ENCODE measurements around the gene FAM9B.
"Not testable (repeated sequence)": the region's sequence is repeated elsewhere in the genome, so short reads cannot be mapped to it uniquely, and the experiment has no call there.

FAM9B gene

DNA sequence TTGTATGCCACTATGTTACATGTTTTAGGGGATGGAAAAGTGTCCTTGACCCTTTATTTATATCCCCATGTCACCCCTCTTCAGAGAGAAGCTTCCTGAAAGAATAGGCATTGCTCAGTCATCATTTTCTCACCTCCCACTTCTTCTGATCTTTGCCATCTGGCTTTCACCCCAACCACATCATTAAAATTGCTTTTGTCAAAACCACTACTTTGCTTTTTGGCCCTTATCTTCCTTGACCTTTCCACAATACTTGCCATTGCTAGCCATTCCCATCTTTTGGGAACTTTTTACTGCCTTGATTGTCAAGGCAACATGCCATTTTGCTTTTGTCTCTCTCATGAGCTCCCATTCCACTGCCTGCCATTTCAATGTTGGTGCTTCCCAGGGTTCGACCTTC, 14.9 kb upstream of the FAM9B start:
- Histone ChIP-seq H3K9ac (ENCODE audit: low read depth, low read length) (no peak overlapping the region), H3K27ac (ENCODE audit: low read depth, low read length) (no peak overlapping the region), H3K9me3 (ENCODE audit: control insufficient read depth, insufficient read depth, low read length) (no peaks in the 10 kb centered on the region), H3K4me1 (ENCODE audit: control insufficient read depth, insufficient read depth, low read length) (no peaks in the 10 kb centered on the region), H3K27me3 (ENCODE audit: control insufficient read depth, insufficient read depth, low read length) (no peaks in the 10 kb centered on the region), H3K36me3 (ENCODE audit: control insufficient read depth, insufficient read depth, low read length) (no peaks in the 10 kb centered on the region), H3K4me3 (ENCODE audit: low read depth, low read length) (no peak overlapping the region)

DNA sequence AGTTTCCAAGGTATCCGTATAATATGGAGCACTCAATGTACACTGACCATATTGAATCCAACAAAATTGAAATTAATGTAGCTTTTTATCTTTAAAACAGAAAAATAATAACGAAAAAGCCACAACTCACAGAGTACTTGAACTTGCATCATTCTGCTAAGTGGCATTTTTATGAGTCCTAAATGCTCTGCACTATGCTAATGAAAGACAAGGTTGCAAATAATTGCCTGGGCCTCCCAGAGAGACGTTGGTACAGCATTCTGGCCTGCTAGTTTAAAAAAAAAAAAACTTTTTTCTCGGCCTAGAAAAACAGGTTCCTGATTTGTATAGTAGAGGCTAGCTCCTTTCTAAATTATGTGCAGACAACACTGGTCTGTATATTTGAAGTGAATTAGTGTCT, 4.3 kb upstream of the FAM9B start:
- Histone ChIP-seq H3K4me3 (ENCODE audit: low read depth, low read length) (no peak overlapping the region), H3K36me3 (ENCODE audit: control insufficient read depth, insufficient read depth, low read length) (no peaks in the 10 kb centered on the region), H3K9ac (ENCODE audit: low read depth, low read length) (no peak overlapping the region), H3K9me3 (ENCODE audit: control insufficient read depth, insufficient read depth, low read length) (no peaks in the 10 kb centered on the region), H3K27ac (ENCODE audit: low read depth, low read length) (no peak overlapping the region), H3K27me3 (ENCODE audit: control insufficient read depth, insufficient read depth, low read length) (no peaks in the 10 kb centered on the region), H3K4me1 (ENCODE audit: control insufficient read depth, insufficient read depth, low read length) (no peaks in the 10 kb centered on the region)

GRCh38 chrX:9037296-9037695, 3.4 kb upstream of the FAM9B start:
- no peaks in the 10 kb centered on the region for H3K9me3 ChIP-seq (ENCODE audit: control insufficient read depth, insufficient read depth, low read length)
- no peaks in the 10 kb centered on the region for H3K36me3 ChIP-seq (ENCODE audit: control insufficient read depth, insufficient read depth, low read length)

DNA sequence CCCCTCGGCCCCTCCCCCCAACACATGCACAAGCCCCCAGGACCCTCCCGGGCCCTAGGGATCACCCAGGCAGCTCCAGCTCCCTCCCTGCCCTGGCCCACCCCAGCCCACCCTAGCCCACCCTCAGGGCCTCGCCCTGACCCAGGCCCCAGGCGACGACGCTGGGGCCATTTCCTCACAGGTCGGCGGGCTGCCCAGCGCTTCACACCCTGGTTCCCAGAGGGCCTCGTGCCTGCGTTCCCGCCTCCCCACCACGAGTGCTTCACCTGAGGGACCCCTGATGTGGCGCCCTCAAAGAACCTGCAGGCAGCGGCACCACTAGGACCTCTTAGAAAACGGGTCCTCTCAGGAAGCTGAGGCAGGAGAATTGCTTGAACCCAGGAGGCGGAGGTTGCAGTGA, 341 bp downstream of the FAM9B start:
- Histone ChIP-seq H3K27me3 (ENCODE audit: control insufficient read depth, insufficient read depth, low read length) (no peaks in the 10 kb centered on the region), H3K9me3 (ENCODE audit: control insufficient read depth, insufficient read depth, low read length) (no peaks in the 10 kb centered on the region)

More at GRCh38 chrX:9037296-9037695, 3.4 kb upstream of the FAM9B start:
- no peak overlapping the region for H3K4me3 ChIP-seq (ENCODE audit: low read depth, low read length)
- no peaks in the 10 kb centered on the region for H3K27me3 ChIP-seq (ENCODE audit: control insufficient read depth, insufficient read depth, low read length)
- no peak overlapping the region for H3K27ac ChIP-seq (ENCODE audit: low read depth, low read length)
- H3K9ac ChIP-seq (ENCODE audit: low read depth, low read length): no peak overlapping the region
- H3K4me1 ChIP-seq (ENCODE audit: control insufficient read depth, insufficient read depth, low read length): no peaks in the 10 kb centered on the region

DNA sequence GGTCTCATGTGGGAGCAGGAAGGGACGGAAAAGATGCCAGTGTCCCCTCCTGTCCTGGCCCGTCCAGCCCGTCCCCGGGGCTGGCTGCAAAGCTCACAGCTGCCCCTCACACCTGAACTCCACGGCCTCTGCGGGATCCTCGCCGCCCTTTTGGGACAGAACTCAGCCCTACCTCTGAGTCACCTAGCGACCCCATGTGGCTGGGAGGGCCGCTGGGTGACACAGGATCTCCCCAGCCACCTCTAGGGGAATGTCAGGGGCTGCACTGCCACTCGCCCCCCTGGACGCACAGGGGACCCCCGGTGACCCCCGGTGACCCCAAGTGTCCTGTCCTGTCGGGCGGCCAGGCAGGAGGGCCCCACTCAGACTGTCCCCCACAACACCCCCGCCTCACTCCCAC, 748 bp downstream of the FAM9B start:
- H3K27me3 ChIP-seq (ENCODE audit: control insufficient read depth, insufficient read depth, low read length): no peaks in the 10 kb centered on the region
- no peak overlapping the region for H3K9ac ChIP-seq (ENCODE audit: low read depth, low read length)
- H3K4me3 ChIP-seq (ENCODE audit: low read depth, low read length): no peak overlapping the region
- no peaks in the 10 kb centered on the region for H3K9me3 ChIP-seq (ENCODE audit: control insufficient read depth, insufficient read depth, low read length)
- H3K36me3 ChIP-seq (ENCODE audit: control insufficient read depth, insufficient read depth, low read length): no peaks in the 10 kb centered on the region
- H3K4me1 ChIP-seq (ENCODE audit: control insufficient read depth, insufficient read depth, low read length): no peaks in the 10 kb centered on the region
- H3K27ac ChIP-seq (ENCODE audit: low read depth, low read length): no peak overlapping the region

More for the DNA sequence above, 341 bp downstream of the FAM9B start:
- no peaks in the 10 kb centered on the region for H3K36me3 ChIP-seq (ENCODE audit: control insufficient read depth, insufficient read depth, low read length)
- no peak overlapping the region for H3K9ac ChIP-seq (ENCODE audit: low read depth, low read length)
- H3K4me1 ChIP-seq (ENCODE audit: control insufficient read depth, insufficient read depth, low read length): no peaks in the 10 kb centered on the region
- H3K4me3 ChIP-seq (ENCODE audit: low read depth, low read length): no peak overlapping the region
- H3K27ac ChIP-seq (ENCODE audit: low read depth, low read length): no peak overlapping the region

DNA sequence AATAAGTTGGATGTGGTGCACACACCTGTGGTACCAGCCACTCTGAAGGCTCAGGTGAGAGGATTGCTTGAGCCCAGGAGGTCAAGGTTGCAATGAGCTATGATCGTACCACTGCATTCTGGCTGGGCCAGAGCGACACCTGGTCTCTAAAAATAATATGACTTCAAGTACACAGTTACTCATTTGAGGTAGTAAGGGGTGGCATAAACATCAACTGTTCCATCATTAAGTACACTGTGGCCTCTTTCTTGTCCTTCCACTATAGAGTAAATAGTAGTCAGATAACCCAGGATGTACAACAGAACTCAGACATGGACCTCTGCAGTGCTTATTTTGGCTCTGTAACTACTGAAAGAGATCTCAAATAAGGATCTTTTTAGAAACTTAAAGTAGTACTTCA, 10.6 kb downstream of the FAM9B start:
- Histone ChIP-seq H3K4me1 (ENCODE audit: control insufficient read depth, insufficient read depth, low read length) (no peaks in the 10 kb centered on the region), H3K9me3 (ENCODE audit: control insufficient read depth, insufficient read depth, low read length) (no peaks in the 10 kb centered on the region), H3K27me3 (ENCODE audit: control insufficient read depth, insufficient read depth, low read length) (no peaks in the 10 kb centered on the region), H3K27ac (ENCODE audit: low read depth, low read length) (no peak overlapping the region), H3K9ac (ENCODE audit: low read depth, low read length) (no peak overlapping the region), H3K36me3 (ENCODE audit: control insufficient read depth, insufficient read depth, low read length) (no peaks in the 10 kb centered on the region), H3K4me3 (ENCODE audit: low read depth, low read length) (no peak overlapping the region)

- Histone ChIP-seq H3K9me3 (ENCODE audit: control insufficient read depth, insufficient read depth, low read length) (no peaks in the 10 kb centered on the region), H3K27ac (ENCODE audit: low read depth, low read length) (no peak overlapping the region), H3K36me3 (ENCODE audit: control insufficient read depth, insufficient read depth, low read length) (no peaks in the 10 kb centered on the region), H3K4me3 (ENCODE audit: low read depth, low read length) (no peak overlapping the region), H3K4me1 (ENCODE audit: control insufficient read depth, insufficient read depth, low read length) (no peaks in the 10 kb centered on the region), H3K9ac (ENCODE audit: low read depth, low read length) (no peak overlapping the region), H3K27me3 (ENCODE audit: control insufficient read depth, insufficient read depth, low read length) (no peaks in the 10 kb centered on the region)
Measured at GRCh38 chrX:9019151-9019550, 14.8 kb downstream of the FAM9B start.

DNA sequence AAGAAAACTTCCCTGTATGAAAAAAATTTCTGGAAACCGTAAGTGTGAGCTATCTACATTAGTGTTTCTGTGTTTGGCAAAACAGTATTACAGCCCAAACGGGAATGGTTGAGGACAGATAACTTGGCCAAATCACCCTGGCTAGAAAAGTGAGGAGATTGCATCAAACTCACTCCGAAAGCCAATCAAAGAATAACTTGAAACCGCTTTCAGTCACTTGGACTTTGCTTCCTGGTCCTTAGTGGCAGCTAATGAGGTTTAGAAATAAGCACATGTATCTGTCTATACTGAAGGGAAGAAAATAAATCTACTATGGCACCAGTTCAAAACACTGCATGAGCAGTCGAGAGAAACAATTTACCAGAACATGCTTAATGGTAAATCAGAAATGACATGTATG, 15.6 kb downstream of the FAM9B start:
- H3K36me3 ChIP-seq (ENCODE audit: control insufficient read depth, insufficient read depth, low read length); H3K9me3 ChIP-seq (ENCODE audit: control insufficient read depth, insufficient read depth, low read length); H3K4me1 ChIP-seq (ENCODE audit: control insufficient read depth, insufficient read depth, low read length); H3K27ac ChIP-seq (ENCODE audit: low read depth, low read length); H3K4me3 ChIP-seq (ENCODE audit: low read depth, low read length); H3K27me3 ChIP-seq (ENCODE audit: control insufficient read depth, insufficient read depth, low read length); H3K9ac ChIP-seq (ENCODE audit: low read depth, low read length): not testable (repeated sequence)

- Histone ChIP-seq H3K4me1 (ENCODE audit: control insufficient read depth, insufficient read depth, low read length) (peaks cover 9% of the 10 kb centered on the region), H3K27me3 (ENCODE audit: control insufficient read depth, insufficient read depth, low read length) (no peaks in the 10 kb centered on the region), H3K36me3 (ENCODE audit: control insufficient read depth, insufficient read depth, low read length) (no peaks in the 10 kb centered on the region), H3K9ac (ENCODE audit: low read depth, low read length) (no peak overlapping the region), H3K9me3 (ENCODE audit: control insufficient read depth, insufficient read depth, low read length) (no peaks in the 10 kb centered on the region; the same call in 1 of the 2 replicates), H3K4me3 (ENCODE audit: low read depth, low read length) (no peak overlapping the region), H3K27ac (ENCODE audit: low read depth, low read length) (no peak overlapping the region)
Measured at GRCh38 chrX:9003041-9003440, 30.9 kb downstream of the FAM9B start.

GRCh38 chrX:8988446-8988845, 45.5 kb downstream of the FAM9B start:
- no peak overlapping the region for H3K9ac ChIP-seq (ENCODE audit: low read depth, low read length)
- peaks cover 6% of the 10 kb centered on the region; the same call in 1 of the 2 replicates for H3K4me1 ChIP-seq (ENCODE audit: control insufficient read depth, insufficient read depth, low read length)
- H3K27me3 ChIP-seq (ENCODE audit: control insufficient read depth, insufficient read depth, low read length): no peaks in the 10 kb centered on the region
- H3K9me3 ChIP-seq (ENCODE audit: control insufficient read depth, insufficient read depth, low read length): no peaks in the 10 kb centered on the region
- no peaks in the 10 kb centered on the region for H3K36me3 ChIP-seq (ENCODE audit: control insufficient read depth, insufficient read depth, low read length)
- no peak overlapping the region for H3K4me3 ChIP-seq (ENCODE audit: low read depth, low read length)
- H3K27ac ChIP-seq (ENCODE audit: low read depth, low read length): no peak overlapping the region

DNA sequence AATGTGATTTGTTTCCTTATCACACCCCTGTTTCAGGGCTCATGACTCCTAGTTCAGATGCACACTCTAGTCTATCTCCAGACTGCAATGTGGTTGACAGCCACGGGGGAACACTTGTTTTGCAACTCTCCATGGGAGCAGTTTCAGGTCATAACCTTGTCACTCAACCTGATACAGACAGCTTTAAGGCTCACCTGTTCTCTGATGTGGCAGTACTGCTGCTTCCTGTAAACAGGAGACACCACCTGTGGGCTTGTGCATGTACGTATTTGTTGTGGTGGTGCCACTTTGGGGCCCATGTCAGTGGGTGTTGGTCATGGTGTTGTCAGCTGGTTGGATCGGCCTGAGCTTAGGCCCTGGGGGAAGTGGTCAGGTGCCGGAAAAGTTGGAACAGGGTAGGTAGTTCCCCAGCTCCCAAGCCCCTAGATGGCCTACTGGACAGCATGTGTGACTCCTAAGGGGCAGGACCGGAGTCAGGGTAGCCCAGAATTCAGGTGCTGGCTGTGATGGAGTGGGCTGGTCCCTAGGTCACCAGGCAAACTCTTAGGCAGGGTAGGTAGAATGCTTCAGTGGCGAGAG, 46.2 kb downstream of the FAM9B start:
- Histone ChIP-seq H3K27ac (ENCODE audit: low read depth, low read length) (no peak overlapping the region), H3K9me3 (ENCODE audit: control insufficient read depth, insufficient read depth, low read length) (no peaks in the 10 kb centered on the region), H3K27me3 (ENCODE audit: control insufficient read depth, insufficient read depth, low read length) (no peaks in the 10 kb centered on the region), H3K4me3 (ENCODE audit: low read depth, low read length) (no peak overlapping the region), H3K9ac (ENCODE audit: low read depth, low read length) (no peak overlapping the region), H3K36me3 (ENCODE audit: control insufficient read depth, insufficient read depth, low read length) (no peaks in the 10 kb centered on the region), H3K4me1 (ENCODE audit: control insufficient read depth, insufficient read depth, low read length) (peaks cover 6% of the 10 kb centered on the region; the same call in 1 of the 2 replicates)

GRCh38 chrX:8984231-8984630, 49.7 kb downstream of the FAM9B start:
- H3K36me3 ChIP-seq (ENCODE audit: control insufficient read depth, insufficient read depth, low read length): no peaks in the 10 kb centered on the region
- no peaks in the 10 kb centered on the region for H3K9me3 ChIP-seq (ENCODE audit: control insufficient read depth, insufficient read depth, low read length)
- no peaks in the 10 kb centered on the region for H3K27me3 ChIP-seq (ENCODE audit: control insufficient read depth, insufficient read depth, low read length)
- H3K27ac ChIP-seq (ENCODE audit: low read depth, low read length): no peak overlapping the region
- peaks cover 6% of the 10 kb centered on the region; the same call in 1 of the 2 replicates for H3K4me1 ChIP-seq (ENCODE audit: control insufficient read depth, insufficient read depth, low read length)
- H3K9ac ChIP-seq (ENCODE audit: low read depth, low read length): no peak overlapping the region
- H3K4me3 ChIP-seq (ENCODE audit: low read depth, low read length): no peak overlapping the region
